A673 (cell line): ENCODE data around the gene PIP5K1A. TPM values are rescaled to one million over a fixed set of nuclear protein-coding genes. Genes with fewer than 3 reads are reported as not detected.
A peak's percentile ranks its signal among the peaks of the same experiment; 100 is the strongest.
"Not testable (repeated sequence)": the region's sequence is repeated elsewhere in the genome, so short reads cannot be mapped to it uniquely, and the experiment has no call there.

Experiments used
- BruUV-seq: library from RNA; stranded (reverse); fragments of 400-500 nt; replicated peaks from 2 replicates; lab custom pipeline; 2021; lab: Mats Ljungman, UMichigan
- CTCF ChIA-PET: fragments of 300-600 bp; sonication (Branson Sonifier 250); formaldehyde crosslinking; loops from one replicate; lab custom pipeline; 2022; ENCODE audit warnings: antibody characterized with exemption; lab: Charles Lee
- POLR2A ChIA-PET: fragments of 300-600 bp; sonication (Branson Sonifier 250); formaldehyde crosslinking; loops from one replicate; lab custom pipeline; 2022; ENCODE audit warnings: antibody characterized with exemption; ENCODE audit not compliant: low non-redundant PET; lab: Charles Lee
- DNase-seq: peaks from one replicate; pipeline ENCODE4 v3.0.0-alpha.2; 2015; ENCODE audit warnings: low spot score
- H3K27ac ChIP-seq: fragments of 200-600 bp; sonication (generic); 2 replicates; pipeline ENCODE4 v1.5.1; 2016; ENCODE audit warnings: mixed run types, low read depth, mild to moderate bottlenecking, mixed read lengths, antibody characterized with exemption, low read length; ENCODE audit not compliant: poor library complexity, severe bottlenecking
- H3K27me3 ChIP-seq: fragments of 200-600 bp; sonication (generic); replicated peaks from 2 replicates; pipeline ENCODE4 v1.6.1; 2017; ENCODE audit warnings: mixed run types, low read depth, mild to moderate bottlenecking, mixed read lengths, antibody characterized with exemption, low read length; ENCODE audit not compliant: insufficient read depth, poor library complexity
- H3K36me3 ChIP-seq: fragments of 200-600 bp; sonication (generic); 2 replicates; pipeline ENCODE4 v1.6.1; 2016; ENCODE audit warnings: mixed run types, mild to moderate bottlenecking, mixed read lengths, antibody characterized with exemption, low read length; ENCODE audit not compliant: insufficient read depth, poor library complexity, severe bottlenecking
- H3K4me1 ChIP-seq: fragments of 200-600 bp; sonication (generic); 2 replicates; pipeline ENCODE4 v1.6.1; 2017; ENCODE audit warnings: mixed run types, mild to moderate bottlenecking, mixed read lengths, antibody characterized with exemption, low read length; ENCODE audit not compliant: insufficient read depth, poor library complexity, severe bottlenecking
- H3K4me3 ChIP-seq: fragments of 200-600 bp; sonication (generic); 2 replicates; pipeline ENCODE4 v1.5.1; 2016; ENCODE audit warnings: low read depth, mixed run types, mild to moderate bottlenecking, mixed read lengths, low read length; ENCODE audit not compliant: poor library complexity, severe bottlenecking
- H3K9me3 ChIP-seq: fragments of 200-600 bp; sonication (generic); 2 replicates; pipeline ENCODE4 v1.6.1; 2016; ENCODE audit warnings: mixed run types, low read depth, mild to moderate bottlenecking, mixed read lengths, antibody characterized with exemption, low read length; ENCODE audit not compliant: poor library complexity, severe bottlenecking
- CTCF ChIP-seq: fragments of 300-800, 200-600 bp; sonication (generic); conservative IDR thresholded peaks from 2 replicates; pipeline ENCODE4 v1.5.1; 2017; ENCODE audit warnings: low read depth, mild to moderate bottlenecking, antibody characterized with exemption, low read length, moderate library complexity, mixed read lengths
- EZH2 ChIP-seq: fragments of 200-600 bp; sonication (generic); IDR thresholded peaks from 2 replicates; pipeline ENCODE4 v1.6.1; 2017; ENCODE audit warnings: borderline replicate concordance, low read depth, mild to moderate bottlenecking, mixed read lengths, antibody characterized with exemption, low read length; ENCODE audit not compliant: poor library complexity, severe bottlenecking
- intact Hi-C: fragments of 100-400 bp; cut with micrococcal nuclease; formaldehyde crosslinking; loops from one replicate; pipeline ENCODE4 v1.10.0; 2022; ENCODE audit not compliant: unreplicated experiment
- total RNA-seq: library from RNA; stranded (reverse); gene quantifications from 2 replicates; pipeline ENCODE4 v1.2.3, GENCODE V29; 2021

Gene PIP5K1A
- total RNA-seq, 1 experiment from 2014 or later, result 115 TPM

GRCh38 chr1:151193856-151194255, 4.5 kb upstream of the PIP5K1A start:
- TF ChIP-seq EZH2 (no peak), CTCF (no peak)
- POLR2A ChIA-PET, result no interaction called here
- intact Hi-C loops, result no loop called here

GRCh38 chr1:151194894-151195594, 3.3 kb upstream of the PIP5K1A start:
- peak; percentile 72 for DNase-seq
- Histone ChIP-seq H3K27ac (peak overlapping the region; percentile 67), H3K4me3 (peak overlapping the region; percentile 45)
- intact Hi-C loops, BruUV-seq, H3K4me1 ChIP-seq, H3K27me3 ChIP-seq, H3K36me3 ChIP-seq, CTCF ChIA-PET, H3K9me3 ChIP-seq: not testable (repeated sequence)
- POLR2A ChIA-PET, result interaction anchor here (0.6 kb wide), 2 partner anchors 87 to 202 kb away, joined by 3 to 4 read pairs; no protein-coding TSS in a partner anchor

More at GRCh38 chr1:151193856-151194255, 4.5 kb upstream of the PIP5K1A start:
- Histone ChIP-seq H3K27ac (no peak overlapping the region), H3K9me3 (no peaks in the 10 kb centered on the region), H3K4me1 (no peaks in the 10 kb centered on the region), H3K27me3 (no peaks in the 10 kb centered on the region), H3K4me3 (no peak overlapping the region), H3K36me3 (no peaks in the 10 kb centered on the region)
- no TSS peak for BruUV-seq
- DNase-seq, result no peak
- CTCF ChIA-PET, result no interaction called here

- DNase-seq, result peak; percentile 95
Measured at GRCh38 chr1:151196292-151196800, 2.0 kb upstream of the PIP5K1A start.

More at GRCh38 chr1:151196292-151196800, 2.0 kb upstream of the PIP5K1A start:
- BruUV-seq, result no TSS peak
- Histone ChIP-seq H3K36me3 (no peaks in the 10 kb centered on the region), H3K27ac (peak overlapping the region; percentile 67), H3K27me3 (no peaks in the 10 kb centered on the region), H3K4me1 (no peaks in the 10 kb centered on the region), H3K4me3 (peak overlapping the region; percentile 45), H3K9me3 (no peaks in the 10 kb centered on the region)
- TF ChIP-seq CTCF, result peak; percentile 75
- TF ChIP-seq EZH2, result no peak
- POLR2A ChIA-PET, result no interaction called here
- intact Hi-C loops, result loop anchor here (1.0 kb wide), 1 partner anchor 145 kb away; no protein-coding TSS in a partner anchor
- CTCF ChIA-PET, result interaction anchor here (0.7 kb wide), 1 partner anchor 56 kb away, joined by 3 read pairs; no protein-coding TSS in a partner anchor
